Measurements from ENCODE around the gene RNFT2.

- no peak for TF ChIP-seq CTCF (IDR thresholded peaks at IDR 0.05)
- no peak for TF ChIP-seq REST (IDR thresholded peaks at IDR 0.05; ENCODE audit: insufficient read depth in 1 of 2, low read depth in 2 of 2, low read length in 1 of 2)
- TF ChIP-seq TCF7L2 (IDR thresholded peaks at IDR 0.05; ENCODE audit: low read depth, low read length) = no peak
- TF ChIP-seq POLR2AphosphoS5 (IDR thresholded peaks at IDR 0.05; ENCODE audit: low read depth, low read length) = no peak
Measured at GRCh38 chr12:116812238-116812637, 74.1 kb downstream of the RNFT2 start.

All from Panc1 (cell line).